ENCODE data around the gene UGT1A5.
"Not testable (repeated sequence)": the region's sequence is repeated elsewhere in the genome, so short reads cannot be mapped to it uniquely, and the experiment has no call there.

The UGT1A5 gene

GRCh38 chr2:233698740-233699139 lies 14.0 kb upstream of the UGT1A5 start:
- DNase-seq = no peak

DNA sequence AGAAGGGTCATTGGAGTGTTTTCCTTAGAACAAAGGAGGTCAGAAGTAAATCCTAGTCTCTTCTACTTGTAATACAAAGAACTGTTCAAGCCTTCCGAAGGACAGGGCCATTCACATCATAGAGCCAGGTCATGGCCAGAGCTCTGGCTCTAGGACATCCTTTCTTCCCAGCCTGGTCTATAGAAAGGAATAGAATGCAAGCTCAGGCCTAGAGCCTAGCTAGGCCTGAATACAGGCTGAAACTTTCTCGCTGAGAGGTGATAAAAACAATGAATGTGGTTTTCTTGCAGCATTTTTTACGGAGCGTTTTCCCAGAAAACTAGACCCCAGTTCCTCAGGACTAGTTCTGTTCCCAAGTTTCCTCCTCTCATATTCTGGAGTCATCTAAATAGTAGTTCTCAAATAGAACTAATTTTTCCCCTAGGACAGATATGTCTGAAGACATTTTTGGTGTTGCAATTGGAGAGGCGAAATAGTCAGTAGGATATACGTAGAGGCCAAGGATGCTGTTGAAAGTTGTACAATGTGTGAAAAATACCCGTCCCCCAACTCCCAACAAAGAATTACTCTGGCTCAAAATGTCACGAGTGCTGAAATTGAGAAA lies 13.2 kb upstream of the UGT1A5 start:
- no peak for DNase-seq

GRCh38 chr2:233700028-233700635 lies 12.6 kb upstream of the UGT1A5 start:
- no peak for DNase-seq

- not testable (repeated sequence) for DNase-seq
Measured at GRCh38 chr2:233700842-233701241, 11.9 kb upstream of the UGT1A5 start.

GRCh38 chr2:233702238-233702637 lies 10.5 kb upstream of the UGT1A5 start:
- DNase-seq = no peak

GRCh38 chr2:233705911-233706506 lies 6.7 kb upstream of the UGT1A5 start:
- DNase-seq = no peak

GRCh38 chr2:233706720-233707119 lies 6.0 kb upstream of the UGT1A5 start:
- no peak for DNase-seq

DNA sequence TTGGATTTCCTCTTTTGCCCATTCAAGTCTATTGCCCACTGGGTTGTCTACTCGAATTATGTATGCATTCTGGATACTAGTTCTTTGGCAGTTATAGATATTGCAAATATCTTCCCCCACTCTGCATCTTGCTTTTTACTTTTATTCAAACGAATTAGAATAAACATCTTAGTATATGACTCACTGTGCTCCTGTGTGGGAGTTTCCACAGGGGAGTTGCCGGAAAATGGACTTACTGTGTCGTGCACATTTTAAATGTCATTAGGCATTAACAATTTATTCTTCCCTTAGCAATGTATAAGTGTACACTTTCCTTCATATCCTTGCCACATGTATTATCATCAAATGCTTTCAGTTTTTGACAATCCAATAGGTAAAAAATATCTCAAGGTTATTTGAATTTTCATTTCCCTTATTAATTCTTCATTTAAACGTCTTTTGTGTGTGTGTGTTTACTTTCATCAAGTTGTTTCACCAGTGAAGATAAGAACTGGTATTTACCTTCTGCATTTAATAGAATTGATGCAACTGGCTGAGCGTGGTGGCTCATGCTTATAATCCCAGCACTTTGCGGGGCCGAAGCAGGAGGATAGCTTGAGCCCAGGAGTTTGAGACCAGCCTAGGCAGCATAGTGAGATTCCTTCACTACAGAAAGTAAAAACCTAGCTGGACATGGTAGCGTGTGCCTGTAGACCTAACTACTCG lies 4.6 kb upstream of the UGT1A5 start:
- no peak for DNase-seq

DNA sequence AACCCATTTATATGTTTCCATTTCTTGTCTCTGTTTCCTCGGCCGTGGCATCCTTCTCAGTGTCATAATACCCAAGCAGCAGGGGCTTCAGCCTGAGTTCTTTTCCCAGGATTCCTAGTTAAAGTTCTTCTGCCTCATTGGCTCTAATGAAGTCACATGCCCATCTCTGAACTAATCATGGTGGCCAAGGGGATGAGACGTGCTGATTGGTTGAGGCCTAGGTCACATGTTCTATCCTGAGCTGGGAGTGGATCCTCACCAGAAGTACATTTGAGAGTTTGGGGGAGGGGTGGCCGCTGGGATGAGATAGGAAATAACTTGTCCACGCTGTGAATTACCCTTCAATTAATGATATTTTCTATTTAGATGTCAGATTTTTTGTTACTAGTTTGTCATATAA lies 3.8 kb upstream of the UGT1A5 start:
- DNase-seq = no peak

DNA sequence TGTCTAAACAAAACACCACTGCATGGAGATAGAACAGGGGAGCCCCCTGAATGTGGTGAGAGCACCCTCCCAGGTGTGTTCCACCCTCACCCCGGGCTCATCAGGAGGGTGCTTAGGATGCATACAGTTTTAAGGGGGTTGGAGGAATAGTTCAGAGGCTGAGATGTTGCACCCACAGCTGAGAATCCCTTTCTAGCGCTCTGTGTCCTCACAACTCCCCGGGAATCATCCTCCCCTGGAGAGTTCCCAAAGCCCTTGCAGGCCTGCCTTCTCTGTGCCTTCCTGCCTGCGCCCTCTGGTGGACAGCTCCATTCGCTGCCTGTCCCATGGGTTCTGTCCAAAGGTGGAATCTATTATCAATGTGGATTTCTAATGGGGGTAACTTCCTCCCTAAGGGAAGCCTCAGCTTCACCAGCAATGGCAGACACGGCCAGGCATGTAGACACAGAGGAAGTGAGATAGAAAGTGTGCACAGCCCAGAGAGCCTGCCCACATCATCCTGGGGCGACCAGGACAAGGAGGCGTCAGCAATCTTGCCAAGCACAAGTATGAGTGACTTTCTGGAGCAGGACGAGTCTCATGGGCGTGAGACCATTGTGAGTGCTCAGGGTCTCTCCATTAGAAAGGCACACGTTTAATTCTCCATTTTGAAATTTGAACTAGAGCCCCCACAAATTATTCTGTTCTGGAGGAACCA lies 1.2 kb upstream of the UGT1A5 start:
- DNase-seq = peak; percentile 52

GRCh38 chr2:233713262-233713615 lies 532 bp downstream of the UGT1A5 start:
- DNase-seq = no peak

GRCh38 chr2:233714121-233714520 lies 1.4 kb downstream of the UGT1A5 start:
- DNase-seq = no peak

DNA sequence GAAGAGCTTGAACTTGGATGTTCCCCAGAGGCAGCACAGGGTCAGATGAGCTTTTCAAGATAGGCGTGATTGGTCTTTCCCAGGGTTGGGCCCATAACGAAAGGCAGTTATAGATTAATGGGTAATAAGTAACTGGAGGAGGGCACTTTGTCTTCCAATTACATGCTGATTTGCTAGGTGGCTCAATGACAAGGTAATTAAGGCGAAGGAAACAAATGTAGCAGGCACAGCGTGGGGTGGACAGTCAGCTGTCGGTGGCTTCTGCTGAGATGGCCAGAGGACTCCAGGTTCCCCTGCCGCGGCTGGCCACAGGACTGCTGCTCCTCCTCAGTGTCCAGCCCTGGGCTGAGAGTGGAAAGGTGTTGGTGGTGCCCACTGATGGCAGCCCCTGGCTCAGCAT lies 5.8 kb downstream of the UGT1A5 start, which contains the start of gene UGT1A4:
Gene UGT1A4, plus strand, starts transcription at position 185 of the 400 bp plus-strand sequence. Its CDS starts 85 bp downstream, at position 270.
- no peak for DNase-seq

DNA sequence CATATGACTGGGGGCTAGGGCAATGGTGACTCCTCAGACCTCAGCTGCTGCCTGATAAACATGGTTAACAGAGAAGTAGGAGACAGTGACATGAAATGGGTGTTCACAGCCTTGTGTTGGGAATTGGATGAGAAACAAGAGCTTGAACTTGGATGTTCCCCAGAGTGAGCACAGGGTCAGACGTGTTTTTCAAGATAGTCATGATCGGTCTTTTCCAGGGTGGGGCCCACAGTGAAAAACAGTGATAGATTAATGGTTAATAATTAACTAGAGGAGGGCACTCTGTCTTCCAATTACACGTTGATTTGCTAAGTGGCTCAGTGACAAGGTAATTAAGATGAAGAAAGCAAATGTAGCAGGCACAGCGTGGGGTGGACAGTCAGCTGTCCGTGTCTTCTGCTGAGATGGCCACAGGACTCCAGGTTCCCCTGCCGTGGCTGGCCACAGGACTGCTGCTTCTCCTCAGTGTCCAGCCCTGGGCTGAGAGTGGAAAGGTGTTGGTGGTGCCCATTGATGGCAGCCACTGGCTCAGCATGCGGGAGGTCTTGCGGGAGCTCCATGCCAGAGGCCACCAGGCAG lies 16.1 kb downstream of the UGT1A5 start, which contains the start of gene UGT1A3:
Gene UGT1A3, plus strand, starts transcription at position 320 of the 579 bp plus-strand sequence. Its CDS starts 85 bp downstream, at position 405.
- no peak for DNase-seq

DNA sequence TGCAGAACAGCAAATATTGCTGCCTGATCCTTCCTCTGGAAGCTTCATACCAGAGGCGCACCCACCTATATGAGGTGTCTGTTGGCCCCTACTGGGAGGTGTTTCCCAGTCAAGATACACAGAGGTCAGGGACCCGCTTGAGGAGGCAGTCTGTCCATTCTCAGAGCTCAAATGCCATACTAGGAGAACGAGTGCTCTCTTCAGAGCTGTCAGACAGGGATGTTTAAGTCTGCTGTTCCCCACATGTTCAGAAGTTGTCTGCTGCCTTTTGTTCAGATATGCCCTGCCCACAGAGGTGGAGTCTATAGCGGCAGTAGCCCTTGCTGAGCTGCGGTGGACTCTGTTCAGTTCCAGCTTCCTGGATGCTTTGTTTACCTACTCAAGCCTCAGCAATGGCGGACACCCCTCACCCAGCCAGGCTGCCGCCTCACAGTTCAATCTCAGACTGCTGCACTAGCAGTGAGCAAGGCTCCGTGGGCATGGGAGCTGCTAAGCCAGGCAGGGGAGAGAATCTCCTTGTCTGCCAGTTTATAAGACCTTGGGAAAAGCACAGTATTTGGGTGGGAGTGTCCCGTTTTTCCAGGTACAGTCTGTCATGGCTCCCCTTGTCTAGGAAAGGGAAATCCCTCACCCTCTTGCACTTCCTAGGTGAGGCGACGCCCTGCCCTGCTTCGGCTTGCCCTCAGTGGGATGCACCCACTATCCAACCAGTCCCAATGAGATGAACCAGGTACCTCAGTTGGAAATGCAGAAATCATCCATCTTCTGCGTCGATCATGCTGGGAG lies 24.4 kb downstream of the UGT1A5 start:
- DNase-seq = not testable (repeated sequence)

- no peak for DNase-seq
Measured at GRCh38 chr2:233740870-233741269, 28.2 kb downstream of the UGT1A5 start.

DNA sequence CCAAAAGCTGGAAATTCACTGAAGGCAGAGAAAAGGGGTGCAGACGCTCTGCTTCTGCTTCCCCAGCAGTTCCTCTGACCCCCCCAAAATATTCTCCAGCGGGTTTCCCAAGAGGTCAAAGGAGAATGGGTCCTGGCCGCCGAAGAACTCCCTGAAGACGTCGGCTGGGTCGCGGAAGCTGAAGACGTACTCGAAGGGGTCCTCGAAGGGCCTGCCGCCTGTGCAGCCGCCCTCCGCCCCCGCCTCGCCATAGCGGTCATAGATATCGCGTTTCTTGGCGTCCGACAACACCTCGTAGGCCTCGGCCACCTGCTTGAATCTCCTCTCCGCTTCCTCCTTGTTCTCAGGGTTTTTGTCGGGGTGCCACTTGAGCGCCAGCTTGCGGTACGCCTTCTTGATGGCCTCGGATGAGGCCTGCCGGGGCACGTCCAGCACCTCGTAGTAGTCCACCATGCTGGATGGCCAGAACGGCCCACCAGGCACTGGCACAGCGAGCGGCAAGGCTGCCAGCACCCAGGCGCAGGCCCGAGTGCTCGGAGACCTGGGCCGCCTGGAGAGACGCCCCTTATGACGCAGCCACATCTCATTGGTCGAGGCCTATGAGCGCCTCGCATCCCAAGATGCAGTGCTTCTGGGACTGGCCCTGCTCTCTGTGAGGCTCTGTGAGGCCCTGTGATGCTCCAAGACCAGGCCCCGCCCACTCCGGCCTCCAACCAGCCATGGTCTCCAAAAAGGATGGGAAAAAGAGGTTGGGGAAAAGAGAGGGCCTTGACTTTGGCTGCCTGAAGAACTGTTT lies 31.0 kb downstream of the UGT1A5 start:
- no peak for DNase-seq

DNA sequence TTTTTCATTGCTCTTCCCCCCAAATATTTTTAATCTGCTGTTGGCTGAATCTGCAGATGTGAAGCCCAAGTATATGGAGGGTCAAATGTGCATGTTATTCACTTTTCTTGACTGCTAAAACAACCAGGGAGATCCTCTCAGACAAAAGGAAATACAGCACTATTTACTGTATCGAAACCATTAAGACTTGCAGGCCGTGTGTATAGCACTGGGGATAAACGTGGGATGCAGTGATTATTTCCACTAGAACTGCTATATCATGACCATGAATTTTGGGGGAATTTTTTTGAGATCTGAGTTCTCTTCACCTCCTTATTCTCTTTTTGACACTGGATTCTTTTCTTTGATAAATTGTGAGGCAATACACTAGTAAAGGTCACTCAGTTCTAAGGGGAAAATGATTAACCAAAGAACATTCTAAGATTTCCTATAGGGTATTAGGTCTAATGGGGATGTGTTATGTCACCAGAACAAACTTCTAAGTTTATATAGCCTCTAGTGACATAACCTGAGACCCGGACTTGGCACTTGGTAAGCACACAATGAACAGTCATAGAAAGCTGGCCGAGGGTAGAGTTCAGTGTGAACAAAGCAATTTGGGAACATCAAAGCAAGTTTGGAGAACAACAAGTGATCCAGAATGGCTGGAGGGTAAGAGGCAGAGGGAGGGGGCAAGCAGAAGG lies 32.5 kb downstream of the UGT1A5 start:
- DNase-seq = no peak

DNA sequence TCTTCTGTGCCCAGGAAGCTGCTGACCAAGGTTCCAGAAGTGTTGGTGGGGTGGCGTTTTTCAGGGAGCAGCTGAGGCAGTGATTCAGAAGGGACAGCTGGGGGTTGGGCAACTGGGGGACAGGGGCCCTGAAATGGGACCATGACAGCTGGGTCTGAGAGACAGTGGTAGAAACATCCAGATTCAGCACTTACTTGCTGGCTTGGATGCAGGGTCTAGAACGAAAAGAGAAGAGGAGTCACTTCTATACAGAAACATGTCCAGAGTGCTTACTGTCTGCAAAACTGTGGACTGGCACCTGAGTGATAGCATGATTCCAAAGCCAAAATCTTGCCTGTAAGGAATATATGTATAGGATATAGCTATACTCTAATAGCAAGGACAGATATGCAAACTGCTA lies 33.1 kb downstream of the UGT1A5 start:
- DNase-seq = not testable (repeated sequence)

Data from NK-92 treated with Interleukin-12 subunit alpha and Interleukin-12 subunit beta, amount 100 ng/mL, for 24 hours (cell line).